T1000 (cell line): Measurements from ENCODE around the gene PCDHGA5.
"Not testable (repeated sequence)": the region's sequence is repeated elsewhere in the genome, so short reads cannot be mapped to it uniquely, and the experiment has no call there.

Source experiments
- DNase-seq: peaks from one replicate; lab custom pipeline; 2025; ENCODE audit warnings: mixed read lengths; lab: John Stamatoyannopoulos, UW

Gene PCDHGA5

DNA sequence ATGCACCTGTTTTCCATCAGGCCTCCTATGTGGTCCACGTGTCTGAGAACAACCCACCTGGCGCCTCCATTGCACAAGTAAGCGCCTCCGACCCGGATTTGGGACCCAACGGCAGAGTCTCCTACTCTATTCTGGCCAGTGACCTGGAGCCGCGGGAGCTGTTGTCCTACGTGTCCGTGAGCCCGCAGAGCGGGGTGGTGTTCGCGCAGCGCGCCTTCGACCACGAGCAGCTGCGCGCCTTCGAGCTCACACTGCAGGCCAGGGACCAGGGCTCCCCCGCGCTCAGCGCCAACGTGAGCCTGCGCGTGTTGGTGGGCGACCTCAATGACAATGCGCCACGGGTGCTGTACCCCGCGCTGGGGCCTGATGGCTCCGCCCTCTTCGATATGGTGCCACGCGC lies 12.4 kb upstream of the PCDHGA5 start:
- DNase-seq: no peak

DNA sequence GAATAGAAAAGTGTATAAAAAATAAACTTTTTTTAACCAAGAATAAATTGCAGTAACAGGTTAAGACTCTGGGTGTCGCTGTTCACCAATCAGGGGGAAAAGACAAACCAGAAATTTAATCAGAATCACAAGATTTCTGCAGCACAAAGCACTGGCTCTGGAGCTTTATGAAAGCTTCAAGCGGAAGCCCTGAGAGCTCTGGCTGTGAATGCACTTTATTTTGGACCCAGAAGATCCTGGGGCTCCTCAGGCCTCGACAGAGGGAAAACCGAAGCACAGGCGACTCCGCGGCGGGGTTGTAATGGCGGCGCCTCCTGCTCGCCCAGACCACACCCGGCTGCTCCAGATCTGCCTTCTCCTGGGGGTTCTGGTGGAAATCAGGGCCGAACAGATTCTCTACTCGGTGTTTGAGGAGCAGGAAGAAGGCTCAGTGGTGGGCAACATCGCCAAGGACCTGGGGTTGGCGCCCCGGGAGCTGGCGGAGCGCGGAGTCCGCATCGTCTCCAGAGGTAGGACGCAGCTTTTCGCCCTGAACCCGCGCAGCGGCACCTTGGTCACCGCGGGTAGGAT lies 9.0 kb upstream of the PCDHGA5 start, which contains the start of gene PCDHGA4:
PCDHGA4 (plus strand) TSS at position 122 of the 570 bp plus-strand sequence; CDS start at position 209, 87 bp downstream.
- DNase-seq: no peak

DNA sequence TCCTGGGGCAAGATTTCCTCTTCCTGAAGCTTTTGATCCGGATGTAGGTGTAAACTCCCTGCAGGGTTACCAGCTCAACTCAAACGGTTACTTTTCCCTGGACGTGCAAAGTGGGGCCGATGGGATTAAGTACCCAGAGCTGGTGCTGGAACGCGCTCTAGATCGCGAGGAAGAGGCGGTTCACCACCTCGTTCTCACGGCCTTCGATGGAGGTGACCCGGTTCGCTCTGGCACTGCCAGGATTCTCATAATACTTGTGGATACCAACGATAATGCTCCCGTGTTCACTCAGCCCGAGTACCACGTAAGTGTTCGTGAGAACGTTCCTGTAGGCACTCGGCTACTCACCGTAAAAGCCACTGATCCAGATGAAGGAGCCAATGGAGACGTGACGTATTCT lies 8.3 kb upstream of the PCDHGA5 start:
- DNase-seq: no peak

DNA sequence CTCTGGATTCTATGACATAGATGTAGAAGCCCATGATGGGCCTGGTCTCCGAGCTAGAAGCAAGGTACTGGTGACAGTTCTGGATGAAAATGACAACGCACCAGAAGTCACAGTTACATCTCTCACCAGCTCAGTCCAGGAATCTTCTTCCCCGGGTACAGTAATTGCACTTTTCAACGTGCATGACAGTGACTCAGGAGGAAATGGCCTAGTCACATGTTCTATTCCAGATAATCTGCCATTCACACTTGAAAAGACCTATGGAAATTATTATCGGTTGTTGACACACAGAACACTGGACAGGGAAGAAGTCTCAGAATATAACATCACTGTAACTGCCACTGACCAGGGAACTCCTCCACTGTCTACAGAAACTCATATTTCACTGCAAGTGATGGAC lies 7.8 kb upstream of the PCDHGA5 start:
- DNase-seq: no peak

DNA sequence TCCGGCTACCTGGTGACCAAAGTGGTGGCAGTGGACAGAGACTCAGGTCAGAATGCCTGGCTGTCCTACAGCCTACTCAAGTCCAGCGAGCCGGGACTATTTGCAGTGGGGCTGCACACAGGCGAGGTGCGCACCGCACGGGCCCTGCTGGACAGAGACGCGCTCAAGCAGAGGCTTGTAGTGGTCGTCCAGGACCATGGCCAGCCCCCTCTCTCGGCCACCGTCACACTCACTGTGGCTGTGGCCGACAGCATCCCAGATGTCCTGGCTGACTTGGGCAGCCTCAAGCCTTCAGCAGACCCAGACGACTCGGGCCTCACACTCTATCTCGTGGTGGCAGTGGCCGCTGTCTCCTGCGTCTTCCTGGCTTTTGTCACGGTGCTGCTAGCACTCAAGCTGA lies 7.0 kb upstream of the PCDHGA5 start:
- no peak for DNase-seq

DNA sequence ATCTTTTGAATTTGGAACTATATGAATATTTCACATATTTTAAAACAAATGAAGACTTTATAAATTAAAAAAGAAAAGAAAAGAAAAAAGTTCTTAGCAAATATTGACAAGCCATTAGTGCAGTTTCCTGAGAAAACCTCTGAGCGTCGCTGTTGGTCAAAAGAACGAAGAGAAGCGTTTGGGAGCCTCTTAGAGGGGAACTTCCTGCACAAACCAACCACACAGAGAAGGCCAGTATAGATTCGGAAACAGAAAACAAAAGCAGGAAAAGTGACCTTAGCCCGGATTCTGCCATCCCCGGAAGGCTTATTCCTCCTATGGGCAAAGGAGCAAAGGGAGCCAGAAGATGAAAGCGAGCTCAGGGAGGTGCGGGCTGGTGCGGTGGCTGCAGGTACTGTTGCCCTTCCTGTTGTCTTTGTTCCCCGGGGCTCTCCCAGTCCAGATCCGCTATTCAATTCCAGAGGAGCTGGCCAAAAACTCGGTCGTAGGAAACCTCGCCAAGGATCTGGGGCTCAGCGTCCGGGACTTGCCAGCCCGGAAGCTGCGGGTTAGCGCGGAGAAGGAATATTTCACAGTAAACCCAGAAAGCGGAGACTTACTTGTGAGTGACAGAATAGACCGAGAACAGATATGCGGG lies 4.1 kb upstream of the PCDHGA5 start, which contains the start of gene PCDHGB2:
PCDHGB2 (plus strand) TSS at position 205 of the 637 bp plus-strand sequence; CDS start at position 347, 142 bp downstream.
- DNase-seq: no peak

DNA sequence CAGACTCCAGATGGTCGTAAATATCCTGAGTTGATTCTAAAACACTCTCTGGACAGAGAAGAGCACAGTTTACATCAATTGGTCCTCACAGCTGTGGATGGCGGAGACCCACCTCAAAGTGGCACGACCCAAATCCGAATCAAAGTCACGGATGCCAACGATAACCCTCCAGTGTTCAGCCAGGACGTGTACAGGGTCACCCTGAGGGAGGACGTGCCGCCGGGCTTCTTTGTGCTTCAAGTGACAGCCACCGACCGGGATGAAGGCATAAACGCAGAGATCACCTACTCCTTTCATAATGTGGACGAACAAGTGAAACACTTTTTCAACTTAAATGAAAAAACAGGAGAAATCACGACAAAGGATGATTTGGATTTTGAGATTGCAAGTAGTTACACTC lies 3.3 kb upstream of the PCDHGA5 start:
- no peak for DNase-seq

DNA sequence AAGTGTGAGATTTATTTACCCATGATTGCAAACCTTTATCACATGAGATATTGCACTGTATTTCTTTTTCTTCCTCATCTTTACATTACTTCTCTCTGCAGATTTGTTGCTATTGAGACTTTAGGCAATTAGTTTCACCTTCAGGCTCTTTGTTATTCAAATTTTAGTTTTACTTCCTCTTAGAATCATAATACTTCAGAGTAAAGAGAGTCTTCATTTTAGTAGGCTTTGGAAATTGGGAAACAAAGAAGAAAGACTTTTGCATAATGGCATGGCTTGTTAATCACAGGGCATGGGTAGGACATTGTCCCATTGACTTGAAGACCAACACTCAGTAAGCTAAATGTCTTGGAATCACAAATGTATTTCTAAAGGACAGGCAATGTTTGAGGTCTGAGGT lies 1.2 kb upstream of the PCDHGA5 start:
- DNase-seq: no peak

DNA sequence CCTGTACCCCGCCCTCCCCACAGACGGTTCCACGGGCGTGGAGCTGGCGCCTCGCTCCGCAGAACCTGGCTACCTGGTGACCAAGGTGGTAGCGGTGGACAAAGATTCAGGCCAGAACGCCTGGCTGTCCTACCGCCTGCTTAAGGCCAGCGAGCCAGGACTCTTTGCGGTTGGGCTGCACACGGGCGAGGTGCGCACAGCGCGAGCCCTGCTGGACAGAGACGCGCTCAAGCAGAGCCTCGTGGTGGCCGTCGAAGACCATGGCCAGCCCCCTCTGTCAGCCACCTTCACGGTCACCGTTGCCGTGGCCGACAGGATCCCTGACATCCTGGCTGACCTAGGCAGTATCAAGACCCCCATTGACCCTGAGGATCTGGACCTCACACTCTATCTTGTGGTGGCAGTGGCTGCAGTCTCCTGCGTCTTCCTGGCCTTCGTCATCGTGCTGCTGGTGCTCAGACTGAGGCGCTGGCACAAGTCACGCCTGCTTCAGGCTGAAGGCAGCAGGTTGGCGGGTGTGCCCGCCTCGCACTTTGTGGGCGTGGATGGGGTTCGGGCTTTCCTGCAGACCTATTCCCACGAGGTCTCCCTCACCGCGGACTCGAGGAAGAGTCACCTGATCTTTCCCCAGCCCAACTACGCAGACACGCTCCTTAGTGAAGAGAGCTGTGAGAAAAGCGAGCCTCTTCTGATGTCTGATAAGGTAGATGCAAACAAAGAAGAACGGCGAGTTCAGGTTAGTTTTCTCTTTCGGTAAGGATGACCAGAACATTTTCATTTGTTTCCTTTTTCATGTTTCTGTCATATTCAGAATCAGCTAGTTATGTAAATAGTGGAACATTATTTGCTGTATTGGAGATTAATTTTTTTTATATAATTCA lies 2.3 kb downstream of the PCDHGA5 start:
- no peak for DNase-seq

DNA sequence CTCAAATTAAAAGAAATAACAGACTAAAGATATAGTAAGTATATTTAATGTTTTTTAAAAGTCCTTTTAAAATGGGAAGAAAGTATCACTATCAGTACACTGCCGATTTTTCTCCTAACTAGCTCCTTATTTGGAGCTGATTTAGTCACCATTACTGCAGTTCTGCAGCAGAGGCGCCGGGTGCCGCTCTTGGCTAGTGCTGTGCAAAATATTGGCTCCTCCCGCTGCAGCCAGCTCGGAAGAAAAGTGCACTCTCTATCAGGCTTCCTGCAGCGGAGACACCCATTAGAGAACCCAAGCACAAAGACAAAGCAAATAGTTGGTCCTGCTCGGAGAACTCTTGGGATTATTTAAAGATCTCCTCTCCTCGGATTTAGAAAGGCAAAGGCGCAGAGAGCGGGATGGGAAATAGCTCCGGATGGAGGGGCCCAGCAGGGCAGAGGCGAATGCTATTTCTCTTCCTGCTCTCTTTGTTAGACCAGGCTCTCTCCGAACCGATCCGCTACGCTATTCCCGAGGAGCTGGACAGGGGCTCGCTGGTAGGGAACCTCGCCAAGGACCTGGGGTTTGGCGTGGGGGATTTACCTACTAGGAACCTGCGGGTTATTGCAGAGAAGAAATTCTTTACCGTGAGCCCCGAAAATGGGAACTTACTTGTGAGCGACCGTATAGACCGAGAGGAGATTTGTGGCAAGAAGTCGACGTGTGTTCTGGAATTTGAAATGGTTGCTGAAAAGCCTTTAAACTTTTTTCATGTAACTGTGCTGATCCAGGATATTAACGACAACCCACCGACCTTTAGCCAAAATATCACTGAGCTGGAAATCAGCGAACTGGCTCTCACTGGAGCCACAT lies 6.3 kb downstream of the PCDHGA5 start, which contains the start of gene PCDHGB3:
PCDHGB3 (plus strand) TSS at position 249 of the 855 bp plus-strand sequence; CDS start at position 402, 153 bp downstream.
- DNase-seq: no peak

DNA sequence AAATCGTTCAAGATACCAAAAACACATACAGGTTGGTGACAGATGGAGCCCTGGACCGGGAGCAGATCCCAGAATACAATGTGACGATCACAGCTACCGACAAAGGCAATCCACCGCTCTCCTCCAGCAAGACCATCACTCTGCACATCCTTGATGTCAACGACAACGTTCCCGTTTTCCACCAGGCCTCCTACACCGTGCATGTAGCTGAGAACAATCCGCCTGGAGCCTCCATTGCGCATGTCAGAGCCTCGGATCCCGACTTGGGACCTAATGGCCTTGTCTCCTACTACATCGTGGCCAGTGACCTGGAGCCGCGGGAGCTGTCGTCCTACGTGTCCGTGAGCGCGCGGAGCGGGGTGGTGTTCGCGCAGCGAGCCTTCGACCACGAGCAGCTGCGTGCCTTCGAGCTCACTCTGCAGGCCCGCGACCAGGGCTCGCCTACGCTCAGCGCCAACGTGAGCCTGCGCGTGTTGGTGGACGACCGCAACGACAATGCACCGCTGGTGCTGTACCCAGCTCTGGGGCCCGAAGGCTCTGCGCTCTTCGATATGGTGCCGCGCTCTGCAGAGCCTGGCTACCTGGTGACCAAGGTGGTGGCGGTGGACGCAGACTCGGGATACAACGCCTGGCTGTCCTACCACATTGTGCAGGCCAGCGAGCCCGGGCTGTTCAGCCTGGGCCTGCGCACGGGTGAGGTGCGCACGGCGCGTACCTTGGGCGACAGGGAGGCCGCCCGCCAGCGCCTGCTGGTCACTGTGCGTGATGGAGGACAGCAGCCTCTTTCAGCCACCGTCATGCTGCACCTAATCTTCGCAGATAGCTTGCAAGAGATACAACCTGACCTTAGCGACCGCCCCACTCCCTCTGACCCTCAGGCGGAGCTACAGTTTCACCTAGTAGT lies 7.9 kb downstream of the PCDHGA5 start:
- no peak for DNase-seq

DNA sequence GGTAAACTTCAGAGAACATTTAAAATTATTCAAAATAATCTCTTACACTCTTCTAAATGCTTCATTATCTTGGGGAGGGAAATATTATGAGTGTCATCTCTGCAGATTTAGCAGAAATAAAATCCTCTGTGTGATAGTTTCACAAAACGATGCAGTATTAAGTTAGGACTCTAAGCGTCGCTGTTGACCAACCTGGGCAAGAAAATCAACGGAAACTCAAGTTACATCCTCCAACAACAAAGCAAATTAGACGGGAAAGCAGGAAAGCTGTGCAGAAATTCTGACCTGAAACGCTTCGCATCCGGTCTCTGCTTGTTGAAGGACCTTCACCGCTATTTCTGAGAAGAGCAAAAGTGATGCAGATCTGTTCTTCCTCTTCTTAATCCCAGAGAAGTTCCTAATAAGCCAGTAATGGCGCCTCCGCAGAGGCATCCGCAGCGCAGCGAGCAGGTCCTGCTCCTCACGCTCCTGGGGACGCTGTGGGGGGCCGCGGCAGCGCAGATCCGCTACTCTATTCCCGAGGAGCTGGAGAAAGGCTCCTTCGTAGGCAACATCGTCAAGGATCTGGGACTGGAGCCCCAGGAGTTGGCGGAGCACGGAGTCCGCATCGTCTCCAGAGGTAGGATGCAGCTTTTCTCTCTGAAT lies 9.8 kb downstream of the PCDHGA5 start, which contains the start of gene PCDHGA6:
PCDHGA6 (plus strand) TSS at position 219 of the 645 bp plus-strand sequence; CDS start at position 412, 193 bp downstream.
- DNase-seq: no peak

DNA sequence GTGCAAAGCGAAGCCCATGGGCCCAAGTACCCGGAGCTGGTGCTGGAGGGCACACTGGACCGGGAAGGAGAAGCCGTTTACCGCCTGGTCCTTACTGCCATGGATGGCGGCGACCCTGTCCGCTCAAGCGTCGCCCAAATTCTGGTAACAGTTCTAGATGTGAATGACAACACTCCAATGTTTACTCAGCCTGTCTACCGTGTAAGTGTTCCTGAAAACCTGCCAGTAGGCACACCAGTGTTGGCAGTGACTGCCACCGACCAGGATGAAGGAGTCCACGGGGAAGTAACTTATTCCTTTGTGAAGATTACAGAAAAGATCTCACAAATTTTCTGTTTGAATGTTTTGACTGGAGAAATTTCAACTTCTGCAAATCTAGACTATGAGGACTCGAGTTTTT lies 10.7 kb downstream of the PCDHGA5 start:
- DNase-seq: no peak

DNA sequence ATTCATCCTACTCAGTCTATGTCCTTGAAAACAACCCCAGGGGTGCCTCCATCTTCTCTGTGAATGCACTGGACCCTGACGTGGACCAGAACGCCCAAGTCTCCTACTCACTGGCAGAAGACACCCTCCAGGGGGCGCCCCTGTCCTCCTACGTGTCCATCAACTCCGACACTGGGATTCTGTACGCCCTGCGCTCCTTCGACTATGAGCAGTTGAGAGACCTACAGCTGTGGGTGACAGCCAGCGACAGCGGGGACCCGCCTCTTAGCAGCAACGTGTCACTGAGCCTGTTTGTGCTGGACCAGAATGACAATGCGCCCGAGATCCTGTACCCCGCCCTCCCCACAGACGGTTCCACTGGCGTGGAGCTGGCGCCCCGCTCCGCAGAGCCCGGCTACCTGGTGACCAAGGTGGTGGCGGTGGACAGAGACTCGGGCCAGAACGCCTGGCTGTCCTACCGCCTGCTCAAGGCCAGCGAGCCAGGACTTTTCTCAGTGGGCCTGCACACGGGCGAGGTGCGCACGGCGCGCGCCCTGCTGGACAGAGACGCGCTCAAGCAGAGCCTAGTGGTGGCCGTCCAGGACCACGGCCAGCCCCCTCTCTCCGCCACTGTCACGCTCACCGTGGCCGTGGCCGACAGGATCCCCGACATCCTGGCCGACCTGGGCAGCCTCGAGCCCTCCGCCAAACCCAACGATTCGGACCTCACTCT lies 11.6 kb downstream of the PCDHGA5 start:
- not testable (repeated sequence) for DNase-seq

DNA sequence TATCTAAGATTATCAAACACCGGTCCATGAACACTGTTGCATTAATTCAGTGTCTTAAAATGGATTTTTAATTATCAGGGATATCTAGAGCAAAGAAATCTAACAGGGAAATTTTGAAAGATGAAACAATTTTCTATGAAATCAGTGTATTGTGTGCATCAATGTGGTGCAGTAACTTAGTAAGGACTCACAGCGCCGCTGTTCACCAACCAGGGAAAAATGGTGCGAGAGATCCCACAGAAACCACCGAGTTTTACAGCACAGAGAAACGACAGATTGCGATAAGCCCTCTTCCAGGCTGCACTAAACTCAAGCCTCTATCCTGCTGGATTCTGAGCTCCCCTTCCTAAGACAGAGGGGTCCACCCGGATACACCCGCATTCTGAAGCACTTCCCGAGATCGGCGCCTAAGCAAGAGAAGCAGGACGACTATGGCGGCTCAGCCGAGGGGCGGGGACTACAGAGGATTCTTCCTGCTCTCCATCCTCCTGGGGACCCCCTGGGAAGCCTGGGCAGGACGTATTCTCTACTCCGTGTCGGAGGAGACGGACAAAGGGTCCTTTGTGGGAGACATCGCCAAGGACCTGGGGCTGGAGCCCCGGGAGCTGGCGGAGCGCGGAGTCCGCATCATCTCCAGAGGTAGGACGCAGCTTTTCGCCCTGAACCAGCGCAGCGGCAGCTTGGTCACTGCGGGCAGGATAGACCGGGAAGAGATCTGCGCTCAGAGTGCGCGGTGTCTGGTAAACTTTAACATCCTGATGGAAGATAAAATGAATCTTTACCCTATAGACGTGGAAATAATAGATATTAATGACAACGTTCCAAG lies 18.7 kb downstream of the PCDHGA5 start, which contains the start of gene PCDHGA7:
PCDHGA7 (plus strand) TSS at position 274 of the 826 bp plus-strand sequence; CDS start at position 432, 158 bp downstream.
- no peak for DNase-seq

DNA sequence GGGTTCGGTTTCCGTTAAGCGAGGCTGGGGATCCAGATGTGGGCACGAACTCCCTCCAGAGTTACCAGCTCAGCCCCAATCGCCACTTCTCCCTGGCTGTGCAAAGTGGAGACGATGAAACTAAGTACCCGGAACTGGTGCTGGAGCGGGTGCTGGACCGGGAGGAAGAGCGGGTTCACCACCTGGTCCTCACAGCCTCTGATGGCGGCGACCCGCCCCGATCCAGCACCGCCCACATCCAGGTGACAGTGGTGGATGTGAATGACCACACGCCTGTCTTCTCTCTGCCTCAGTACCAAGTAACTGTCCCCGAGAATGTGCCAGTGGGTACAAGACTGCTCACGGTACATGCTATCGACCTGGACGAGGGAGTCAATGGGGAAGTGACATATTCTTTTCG lies 19.4 kb downstream of the PCDHGA5 start:
- DNase-seq: no peak

DNA sequence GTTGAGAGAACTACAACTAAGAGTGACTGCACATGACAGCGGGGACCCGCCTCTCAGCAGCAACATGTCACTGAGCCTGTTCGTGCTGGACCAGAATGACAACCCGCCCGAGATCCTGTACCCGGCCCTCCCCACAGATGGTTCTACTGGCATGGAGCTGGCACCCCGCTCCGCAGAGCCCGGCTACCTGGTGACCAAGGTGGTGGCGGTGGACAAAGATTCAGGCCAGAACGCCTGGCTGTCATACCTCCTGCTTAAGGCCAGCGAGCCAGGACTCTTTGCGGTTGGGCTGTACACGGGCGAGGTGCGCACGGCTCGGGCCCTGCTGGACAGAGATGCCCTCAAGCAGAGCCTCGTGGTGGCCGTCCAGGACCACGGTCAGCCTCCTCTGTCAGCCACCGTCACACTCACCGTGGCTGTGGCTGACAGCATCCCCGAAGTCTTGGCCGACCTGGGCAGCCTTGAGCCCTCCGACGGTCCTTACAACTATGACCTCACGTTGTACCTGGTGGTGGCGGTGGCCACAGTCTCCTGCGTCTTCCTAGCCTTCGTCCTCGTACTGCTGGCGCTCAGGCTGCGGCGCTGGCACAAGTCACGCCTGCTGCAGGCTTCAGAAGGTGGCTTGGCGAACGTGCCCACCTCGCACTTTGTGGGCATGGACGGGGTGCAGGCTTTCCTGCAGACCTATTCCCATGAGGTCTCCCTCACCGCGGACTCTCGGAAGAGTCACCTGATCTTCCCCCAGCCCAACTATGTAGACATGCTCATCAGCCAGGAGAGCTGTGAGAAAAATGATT lies 20.7 kb downstream of the PCDHGA5 start:
- DNase-seq: no peak
